RWPE2 (cell line): ENCODE measurements around the gene CFAP20.

Source experiments
- ATAC-seq: fragments of 200-7000 bp; cut with Tn5 transposase; 3 replicates; pipeline ENCODE4 v1.9.1; 2021; ENCODE audit warnings: low read depth
- DNase-seq: peaks from one replicate; pipeline ENCODE4 v3.0.0-alpha.2; 2020; ENCODE audit warnings: low spot score
- H3K27ac ChIP-seq: fragments of 450-650 bp; 2 replicates; pipeline ENCODE4 v1.5.1; 2017; ENCODE audit warnings: mild to moderate bottlenecking; ENCODE audit not compliant: poor library complexity, severe bottlenecking
- H3K27me3 ChIP-seq: fragments of 250-450 bp; sonication (Bioruptor Pico); 2 replicates; pipeline ENCODE4 v1.5.1; 2021; ENCODE audit warnings: mild to moderate bottlenecking, moderate library complexity; ENCODE audit not compliant: insufficient read depth, poor library complexity, severe bottlenecking
- H3K36me3 ChIP-seq: fragments of 250-450 bp; sonication (Bioruptor Pico); 2 replicates; pipeline ENCODE4 v1.5.1; 2020; ENCODE audit warnings: low read depth, mild to moderate bottlenecking, moderate library complexity
- H3K4me1 ChIP-seq: fragments of 250-450 bp; sonication (Bioruptor Pico); 2 replicates; pipeline ENCODE4 v1.5.1; 2021; ENCODE audit warnings: mild to moderate bottlenecking, moderate library complexity; ENCODE audit not compliant: insufficient read depth, poor library complexity, severe bottlenecking
- H3K4me3 ChIP-seq: fragments of 250-450 bp; sonication (Bioruptor Pico); 2 replicates; pipeline ENCODE4 v1.5.1; 2021; ENCODE audit warnings: mild to moderate bottlenecking, moderate library complexity; ENCODE audit not compliant: severe bottlenecking
- H3K9me3 ChIP-seq: fragments of 250-450 bp; sonication (Bioruptor Pico); 2 replicates; pipeline ENCODE4 v1.5.1; 2021; ENCODE audit warnings: mild to moderate bottlenecking, moderate library complexity; ENCODE audit not compliant: severe bottlenecking
- CTCF ChIP-seq: fragments of 450-650 bp; IDR thresholded peaks from one replicate; pipeline ENCODE4 v1.5.1; 2017; ENCODE audit warnings: mild to moderate bottlenecking, moderate library complexity; ENCODE audit not compliant: poor library complexity, severe bottlenecking

CFAP20 gene

GRCh38 chr16:58109881-58110280 is 19.3 kb downstream of the CFAP20 start:
- no peak for ATAC-seq
- no peak for DNase-seq
- Histone ChIP-seq H3K4me3 (no peak overlapping the region), H3K27ac (no peak overlapping the region), H3K27me3 (no peaks in the 10 kb centered on the region), H3K36me3 (peaks cover 22% of the 10 kb centered on the region), H3K9me3 (no peaks in the 10 kb centered on the region), H3K4me1 (no peaks in the 10 kb centered on the region)
- TF ChIP-seq CTCF: no peak

GRCh38 chr16:58109330-58109729 is 19.9 kb downstream of the CFAP20 start:
- ATAC-seq (no peak), DNase-seq (no peak)

GRCh38 chr16:58107709-58108108 is 21.5 kb downstream of the CFAP20 start:
- TF ChIP-seq CTCF: no peak
- DNase-seq: no peak
- no peaks in the 10 kb centered on the region for H3K9me3 ChIP-seq
- H3K27me3 ChIP-seq: no peaks in the 10 kb centered on the region
- no peak overlapping the region for H3K4me3 ChIP-seq
- ATAC-seq: no peak
- H3K4me1 ChIP-seq: no peaks in the 10 kb centered on the region
- peaks cover under 1% of the 10 kb centered on the region; the same call in 1 of the 2 replicates for H3K36me3 ChIP-seq
- no peak overlapping the region for H3K27ac ChIP-seq

More at GRCh38 chr16:58109330-58109729, 19.9 kb downstream of the CFAP20 start:
- Histone ChIP-seq H3K27ac (no peak overlapping the region), H3K9me3 (no peaks in the 10 kb centered on the region), H3K4me3 (no peak overlapping the region), H3K36me3 (peaks cover 16% of the 10 kb centered on the region), H3K27me3 (no peaks in the 10 kb centered on the region), H3K4me1 (no peaks in the 10 kb centered on the region)
- TF ChIP-seq CTCF: no peak

GRCh38 chr16:58107228-58107627 is 22.0 kb downstream of the CFAP20 start:
- no peak overlapping the region for H3K4me3 ChIP-seq
- no peak for DNase-seq
- H3K27me3 ChIP-seq: no peaks in the 10 kb centered on the region
- ATAC-seq: no peak
- no peaks in the 10 kb centered on the region for H3K4me1 ChIP-seq
- TF ChIP-seq CTCF: no peak
- H3K36me3 ChIP-seq: no peaks in the 10 kb centered on the region
- H3K9me3 ChIP-seq: no peaks in the 10 kb centered on the region
- no peak overlapping the region for H3K27ac ChIP-seq

GRCh38 chr16:58105631-58106030 is 23.6 kb downstream of the CFAP20 start:
- Histone ChIP-seq H3K9me3 (no peaks in the 10 kb centered on the region), H3K27ac (no peak overlapping the region), H3K36me3 (no peaks in the 10 kb centered on the region), H3K4me3 (no peak overlapping the region), H3K27me3 (no peaks in the 10 kb centered on the region), H3K4me1 (no peaks in the 10 kb centered on the region)
- ATAC-seq (no peak), DNase-seq (no peak)
- no peak for TF ChIP-seq CTCF
